Esophagus muscularis mucosa (tissue), 4 donors: ENCODE measurements around the gene ACTN4.

ENCODE experiments used
- CTCF ChIP-seq, 3 experiments: fragments of 200-600 bp in 2 of 3; fragments of 450-650 bp in 1 of 3; sonication (generic) in 2 of 3; IDR thresholded peaks; one replicate each; pipeline ENCODE4 v1.5.1; 2017 to 2019; ENCODE audit warnings: antibody characterized with exemption in 3 of 3, mild to moderate bottlenecking in 2 of 3, moderate library complexity in 1 of 3
- EP300 ChIP-seq: sonication (generic); formaldehyde crosslinking; IDR thresholded peaks from one replicate; pipeline ENCODE4 v1.6.1; 2017; ENCODE audit warnings: antibody characterized with exemption
- POLR2A ChIP-seq: fragments of 450-650 bp; IDR thresholded peaks from one replicate; pipeline ENCODE4 v1.6.1; 2017; ENCODE audit warnings: antibody characterized with exemption, moderate library complexity, mild to moderate bottlenecking, low read depth
- POLR2AphosphoS5 ChIP-seq, 2 donors: sonication (generic); formaldehyde crosslinking; IDR thresholded peaks; one replicate each; pipeline ENCODE4 v1.6.1; 2017; ENCODE audit warnings: antibody characterized with exemption in 2 of 2

- TF ChIP-seq CTCF (IDR thresholded peaks at IDR 0.05): no peak
- no peak for TF ChIP-seq POLR2AphosphoS5 (IDR thresholded peaks at IDR 0.05)
- no peak for TF ChIP-seq POLR2A
- TF ChIP-seq EP300: no peak
Observed at GRCh38 chr19:38709119-38709518, 61.7 kb downstream of the ACTN4 start.
